Measurements from ENCODE around the gene ABCF2. TPM values are rescaled to one million over a fixed set of nuclear protein-coding genes. Genes with fewer than 3 reads are reported as not detected.

Gene ABCF2
- total RNA-seq, 1 donor from 2014 or later: 7.8 TPM

DNA sequence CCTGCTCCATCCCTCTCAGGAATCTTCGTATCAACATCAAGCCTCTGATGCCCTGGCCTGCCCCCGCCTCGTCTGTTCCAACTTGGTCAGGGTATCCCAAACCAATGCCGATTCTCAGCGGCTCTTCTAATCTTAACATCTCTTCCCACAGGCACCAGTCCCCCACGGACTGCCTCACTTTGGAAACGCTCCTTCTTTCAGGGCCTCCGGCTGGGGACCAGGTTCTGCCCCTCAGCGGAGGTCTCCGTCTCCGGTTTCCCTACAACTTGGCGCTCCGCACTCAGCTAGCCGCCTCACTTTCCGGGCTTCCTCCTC lies 488 bp downstream of the ABCF2 start:
- ATAC-seq (peak; percentile 4), DNase-seq (ENCODE audit: low spot score) (no peak)

DNA sequence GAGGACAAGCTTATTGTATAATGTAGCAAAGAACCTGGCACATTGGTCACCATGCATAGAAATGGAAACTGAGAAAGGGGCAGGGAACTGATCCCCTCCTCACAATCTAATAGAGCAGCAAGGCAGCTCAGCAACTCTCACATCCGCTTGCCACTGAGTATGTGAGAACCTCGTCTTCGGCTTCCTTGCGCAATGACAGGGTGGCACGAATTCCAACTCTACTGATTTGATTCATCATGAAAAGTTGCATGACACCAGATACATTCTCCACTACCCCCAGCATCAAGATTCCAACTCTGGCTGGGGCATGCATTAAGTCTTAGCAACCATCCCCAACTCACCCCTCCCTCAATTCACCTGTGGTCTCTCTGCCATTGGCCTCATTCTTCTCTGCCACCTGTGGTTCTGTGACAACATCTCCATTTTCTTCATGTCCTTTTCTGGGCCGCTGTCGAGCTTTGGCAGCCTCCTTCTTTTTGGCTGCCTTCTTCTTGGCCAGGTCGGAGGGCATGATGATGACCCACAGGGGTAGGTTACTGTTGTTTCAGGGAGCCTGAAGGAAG lies 976 bp downstream of the ABCF2 start:
- ATAC-seq: no peak
- no peak for DNase-seq (ENCODE audit: low spot score)

DNA sequence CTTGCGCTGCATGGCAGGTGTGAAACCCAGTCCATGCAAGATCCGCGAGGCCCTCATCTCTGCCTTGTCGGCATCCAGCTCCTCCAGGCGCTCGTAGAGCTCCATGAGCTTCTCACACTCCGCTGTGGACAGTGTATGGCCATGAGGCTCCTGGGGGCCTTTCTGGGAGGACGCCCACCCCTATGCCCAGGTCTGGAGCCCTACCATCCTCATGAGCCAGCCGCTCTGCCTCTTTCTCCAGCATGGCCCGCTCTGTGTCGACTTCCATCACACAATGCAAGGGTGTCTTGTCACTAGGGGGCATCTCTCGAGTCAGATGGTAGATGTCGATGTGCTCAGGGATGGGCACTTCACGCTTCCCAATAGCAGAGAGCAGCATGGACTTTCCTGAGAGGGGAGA lies 3.3 kb downstream of the ABCF2 start:
- ATAC-seq: no peak

DNA sequence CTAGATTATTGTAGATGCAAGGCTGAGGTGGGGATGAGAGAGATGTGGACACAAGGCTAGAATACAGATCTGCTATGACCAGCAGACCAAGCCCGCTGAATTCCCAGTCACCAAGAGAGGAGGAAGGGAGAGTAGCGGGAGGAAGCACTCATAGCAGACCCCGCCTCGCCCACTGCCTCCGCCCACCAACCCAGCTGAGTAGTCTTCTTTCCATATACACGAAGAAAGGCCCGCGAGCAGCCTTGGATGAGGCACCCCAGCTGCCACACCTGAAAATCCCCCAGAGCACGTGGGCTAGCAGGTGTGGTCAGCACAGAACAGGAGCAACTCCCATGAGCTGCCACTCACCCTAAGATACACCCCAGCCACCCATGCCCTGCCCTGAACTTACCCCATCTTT lies 8.8 kb downstream of the ABCF2 start:
- DNase-seq (ENCODE audit: low spot score) (no peak), ATAC-seq (no peak)

More for the DNA sequence above, 3.3 kb downstream of the ABCF2 start:
- DNase-seq (ENCODE audit: low spot score): no peak

DNA sequence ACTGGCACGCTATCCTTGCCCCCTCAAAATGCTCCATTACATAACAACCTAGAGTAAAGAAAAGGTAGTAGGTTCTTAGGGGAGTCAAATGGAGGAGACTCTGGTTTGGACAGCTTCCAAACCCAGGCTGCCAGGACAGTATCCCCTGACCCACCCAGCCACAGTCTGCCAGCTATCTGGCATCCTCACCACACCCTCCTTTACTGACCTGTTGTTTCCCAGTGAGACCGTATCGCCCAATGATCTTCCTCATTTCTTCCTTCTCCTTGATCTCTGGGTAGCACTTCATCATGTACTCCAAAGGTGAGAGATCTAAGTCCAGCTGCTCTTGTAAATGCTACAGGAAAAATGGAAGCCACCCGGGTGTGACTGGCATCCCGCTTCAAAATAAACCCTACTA lies 11.6 kb downstream of the ABCF2 start:
- DNase-seq (ENCODE audit: low spot score) (no peak), ATAC-seq (no peak)

DNA sequence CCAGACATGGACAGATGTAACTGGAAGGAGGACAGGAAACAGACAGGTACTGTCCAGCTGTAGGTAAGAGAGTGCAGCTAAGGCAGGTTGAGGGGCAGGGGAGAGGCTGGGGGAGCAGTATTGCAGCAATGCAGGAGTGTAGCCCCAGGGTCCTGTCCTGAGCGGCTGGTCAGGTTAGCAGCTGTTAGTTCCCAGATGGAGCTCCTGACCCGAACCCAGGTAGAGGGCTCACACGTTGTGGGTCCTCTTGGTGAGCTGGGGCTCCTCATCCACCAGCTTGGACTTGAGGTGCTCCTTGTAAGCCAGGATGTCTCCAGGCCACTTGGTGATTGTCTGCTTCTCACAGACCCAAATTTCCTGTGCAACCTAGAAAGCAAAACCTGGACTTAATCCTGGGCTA lies 13.2 kb downstream of the ABCF2 start:
- DNase-seq (ENCODE audit: low spot score) (no peak), ATAC-seq (no peak)

DNA sequence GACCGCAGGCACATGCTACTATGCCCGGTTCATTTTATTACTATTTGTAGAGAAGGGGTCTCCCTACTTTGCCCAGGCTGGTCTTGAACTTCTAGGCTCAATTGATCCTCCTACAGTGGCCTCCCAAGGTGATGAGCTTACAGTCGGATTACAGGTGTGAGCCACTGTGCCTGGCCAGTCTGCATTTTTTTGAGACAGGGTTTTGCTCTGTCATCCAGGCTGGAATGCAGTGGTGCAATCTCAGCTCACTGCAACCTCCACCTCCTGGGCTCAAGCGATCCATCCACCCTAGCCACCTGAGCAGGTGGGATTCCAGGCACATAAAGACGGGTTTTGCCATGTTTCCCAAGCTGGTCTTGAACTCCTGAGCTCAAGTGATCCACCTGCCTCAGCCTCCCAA lies 14.4 kb downstream of the ABCF2 start:
- DNase-seq (ENCODE audit: low spot score) (no peak), ATAC-seq (no peak)

DNA sequence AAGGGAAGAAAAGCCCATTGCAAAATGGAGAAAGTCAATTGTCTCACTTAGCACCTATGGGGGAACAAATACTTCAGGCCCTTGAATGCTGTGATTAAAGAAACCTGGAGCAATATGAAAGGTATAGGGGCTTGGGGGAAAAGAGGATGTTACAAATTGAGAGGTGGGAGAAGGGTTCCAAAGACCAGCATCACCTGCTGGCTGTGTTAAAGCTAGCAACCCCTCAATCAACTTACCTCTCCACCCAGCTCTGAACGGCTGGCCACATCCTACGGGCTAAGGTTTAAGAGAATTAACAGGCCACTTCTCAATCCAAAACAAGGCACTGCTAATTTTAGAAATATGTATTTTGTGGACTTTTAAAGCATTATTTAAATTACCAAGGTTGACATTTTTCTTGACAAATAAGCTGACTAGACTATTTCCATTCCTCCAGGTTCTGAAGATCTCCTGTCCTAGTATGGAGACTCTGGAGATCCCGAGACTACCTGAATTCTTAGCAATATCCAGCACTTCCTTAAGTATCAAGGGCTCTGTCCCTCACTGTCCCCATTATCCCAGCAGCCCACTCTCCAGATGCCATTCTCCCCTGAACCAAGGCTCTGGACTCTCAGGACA lies 15.7 kb downstream of the ABCF2 start:
- ATAC-seq (no peak), DNase-seq (ENCODE audit: low spot score) (no peak)

DNA sequence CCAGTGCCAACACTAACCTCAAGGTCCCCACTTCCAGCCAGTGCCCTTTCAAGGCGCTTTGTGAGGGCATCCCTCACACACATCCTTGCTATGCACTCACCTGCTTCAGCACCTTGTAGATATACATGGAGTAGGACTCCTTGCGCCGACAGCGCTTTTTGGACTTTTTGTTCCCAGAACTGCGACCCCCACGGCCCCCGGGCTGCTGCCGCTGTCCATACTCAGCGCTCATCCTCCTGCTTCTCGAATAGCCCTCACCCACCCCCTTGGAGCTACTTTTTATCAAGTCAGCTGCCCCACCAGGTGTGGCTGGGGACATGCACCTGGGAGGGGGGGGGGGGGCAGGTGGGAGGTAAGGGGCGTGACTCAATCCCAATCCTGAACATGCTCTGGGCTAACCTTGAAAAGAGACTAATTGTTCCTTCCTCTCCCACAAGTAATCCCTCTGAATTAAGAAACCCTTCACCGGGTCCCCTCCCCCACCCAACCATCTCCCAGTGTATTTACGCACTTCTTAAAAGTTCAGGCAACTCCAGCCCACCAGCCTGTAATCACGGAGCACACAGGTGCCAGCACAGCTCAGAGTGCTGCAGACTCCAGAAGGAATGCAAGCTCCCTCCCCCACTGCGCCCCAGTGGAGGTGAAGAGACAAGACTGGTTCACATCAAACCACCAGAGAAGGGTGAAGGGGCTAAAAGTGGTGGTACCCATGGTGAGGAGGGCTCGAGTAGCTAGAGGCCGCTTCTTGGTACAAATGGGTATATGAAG lies 16.7 kb downstream of the ABCF2 start, which contains the start of gene H2BK1:
H2BK1 (minus strand) TSS at position 402 of the 768 bp plus-strand sequence; CDS start at position 232, 170 bp downstream.
- no peak for ATAC-seq
- DNase-seq (ENCODE audit: low spot score): no peak

DNA sequence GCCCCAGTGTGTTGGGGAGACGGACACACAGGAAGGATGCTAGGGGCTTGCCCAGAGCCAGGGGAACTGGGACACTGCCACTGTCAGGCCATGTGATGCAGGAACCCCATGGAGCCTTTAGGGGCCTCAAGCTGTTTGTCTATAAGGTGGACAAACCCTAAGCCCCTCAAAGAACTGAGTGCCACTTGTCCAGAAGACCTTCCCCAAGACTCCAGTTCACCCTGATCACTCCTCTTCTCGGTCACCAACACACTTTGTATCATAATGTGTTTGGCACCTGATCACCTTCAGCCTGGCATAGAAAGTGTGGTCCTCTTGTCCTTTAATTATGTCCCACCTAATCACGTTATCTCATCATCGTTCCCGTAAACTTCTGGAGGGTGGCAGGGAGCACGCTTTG lies 17.4 kb downstream of the ABCF2 start:
- ATAC-seq: no peak
- DNase-seq (ENCODE audit: low spot score): no peak

DNA sequence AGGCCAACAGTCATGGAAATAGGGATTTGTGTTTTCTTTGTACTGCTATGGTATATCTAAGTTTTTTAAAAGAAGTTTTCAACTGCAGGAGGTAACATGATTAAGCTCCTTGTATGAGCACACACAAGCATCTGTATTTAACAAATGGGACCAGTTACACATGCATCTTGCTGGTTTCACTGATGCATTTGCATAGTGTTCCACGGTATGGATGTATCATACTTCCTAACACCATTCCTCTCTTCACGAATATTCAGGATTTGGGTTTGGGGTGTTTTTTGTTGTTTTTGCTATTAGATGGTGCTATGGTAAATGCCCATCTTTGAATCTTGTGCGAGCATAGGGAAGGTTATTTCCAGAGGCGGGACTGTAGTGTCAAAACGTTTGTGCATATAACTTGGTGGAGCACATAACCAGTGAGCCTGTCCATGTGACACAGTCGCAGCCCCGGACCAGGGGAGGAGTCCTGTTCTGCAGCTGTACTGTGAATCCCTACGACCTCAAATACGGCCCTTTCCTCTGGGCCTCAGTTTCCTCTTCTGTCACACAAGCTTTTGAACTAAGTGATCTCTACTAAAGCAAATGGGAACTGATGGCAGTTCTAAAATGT lies 18.6 kb downstream of the ABCF2 start:
- DNase-seq (ENCODE audit: low spot score) (no peak), ATAC-seq (no peak)

DNA sequence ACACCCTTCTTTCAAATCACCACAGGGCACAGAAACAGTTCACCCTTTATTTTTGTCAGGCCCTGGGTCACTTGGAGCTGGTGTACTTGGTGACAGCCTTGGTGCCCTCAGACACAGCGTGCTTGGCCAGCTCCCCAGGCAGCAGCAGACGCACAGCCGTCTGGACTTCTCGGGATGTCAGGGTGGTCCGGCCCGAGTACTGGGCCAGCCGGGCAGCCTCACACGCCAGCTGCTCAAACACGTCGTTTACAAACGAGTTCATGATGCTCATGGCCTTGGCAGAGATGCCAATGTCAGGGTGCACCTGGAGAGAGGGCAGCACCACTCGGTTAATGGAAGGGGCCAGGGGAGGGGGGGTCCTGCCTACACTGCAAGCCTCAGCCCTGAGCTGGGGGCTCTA lies 19.2 kb downstream of the ABCF2 start:
- ATAC-seq (no peak), DNase-seq (ENCODE audit: low spot score) (no peak)

DNA sequence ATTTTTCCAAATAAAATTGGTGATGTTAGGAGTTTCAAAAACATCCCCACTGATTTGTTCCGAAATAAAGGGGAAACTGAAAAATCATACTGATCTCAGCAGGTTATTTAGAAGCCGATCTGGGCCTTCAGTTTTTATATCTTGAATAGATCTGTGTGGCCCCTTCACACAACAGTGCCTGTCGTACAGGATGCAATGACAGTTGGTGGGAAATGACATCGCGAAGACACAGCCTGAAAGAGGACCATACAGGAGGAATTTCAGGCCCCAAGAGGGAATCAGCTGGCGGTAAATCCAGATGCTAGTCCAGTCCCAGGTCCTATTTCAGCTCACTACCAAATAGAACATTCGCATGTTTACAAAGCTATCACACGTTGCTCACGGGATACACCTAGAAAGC lies 19.7 kb downstream of the ABCF2 start:
- DNase-seq (ENCODE audit: low spot score) (no peak), ATAC-seq (no peak)

DNA sequence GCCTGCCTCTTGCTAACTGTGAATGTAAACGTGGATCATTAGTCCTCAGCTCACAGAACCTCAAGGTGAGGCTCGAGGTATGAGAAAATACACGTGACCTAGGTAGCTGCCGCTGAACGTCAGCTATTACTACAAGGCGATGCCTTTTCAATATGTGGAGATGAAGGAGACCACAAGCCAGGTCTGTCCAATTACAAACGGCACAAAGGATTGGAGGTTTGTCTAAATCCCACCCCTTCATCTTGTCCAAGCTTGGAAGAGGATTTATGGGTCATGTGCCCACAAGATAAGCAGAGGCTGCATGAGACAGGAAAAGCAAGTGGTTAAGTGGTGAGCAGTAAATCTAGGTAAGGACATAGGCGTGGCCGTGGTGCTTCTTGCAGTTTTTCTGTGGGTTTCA lies 20.1 kb downstream of the ABCF2 start:
- ATAC-seq (no peak), DNase-seq (ENCODE audit: low spot score) (no peak)

DNA sequence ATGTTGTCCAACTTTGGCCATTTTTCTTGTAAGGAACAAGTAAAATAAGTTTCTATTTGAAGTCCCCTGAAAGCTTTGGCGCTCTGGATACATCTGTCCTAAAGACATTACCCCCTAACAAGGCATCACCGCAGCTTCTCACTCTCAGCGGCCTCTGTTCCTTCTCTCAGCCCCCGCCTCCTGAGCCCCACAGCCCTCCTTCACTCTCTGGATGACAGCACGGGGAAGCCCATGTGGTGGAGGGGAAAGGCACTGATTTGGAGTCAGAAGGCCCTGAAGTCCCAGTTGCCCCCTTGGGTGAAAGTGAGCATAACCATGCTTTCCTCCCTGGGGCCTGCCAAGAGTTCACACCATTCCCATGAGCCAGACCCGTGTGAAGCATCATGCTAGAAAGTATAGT lies 21.3 kb downstream of the ABCF2 start:
- ATAC-seq: no peak

DNA sequence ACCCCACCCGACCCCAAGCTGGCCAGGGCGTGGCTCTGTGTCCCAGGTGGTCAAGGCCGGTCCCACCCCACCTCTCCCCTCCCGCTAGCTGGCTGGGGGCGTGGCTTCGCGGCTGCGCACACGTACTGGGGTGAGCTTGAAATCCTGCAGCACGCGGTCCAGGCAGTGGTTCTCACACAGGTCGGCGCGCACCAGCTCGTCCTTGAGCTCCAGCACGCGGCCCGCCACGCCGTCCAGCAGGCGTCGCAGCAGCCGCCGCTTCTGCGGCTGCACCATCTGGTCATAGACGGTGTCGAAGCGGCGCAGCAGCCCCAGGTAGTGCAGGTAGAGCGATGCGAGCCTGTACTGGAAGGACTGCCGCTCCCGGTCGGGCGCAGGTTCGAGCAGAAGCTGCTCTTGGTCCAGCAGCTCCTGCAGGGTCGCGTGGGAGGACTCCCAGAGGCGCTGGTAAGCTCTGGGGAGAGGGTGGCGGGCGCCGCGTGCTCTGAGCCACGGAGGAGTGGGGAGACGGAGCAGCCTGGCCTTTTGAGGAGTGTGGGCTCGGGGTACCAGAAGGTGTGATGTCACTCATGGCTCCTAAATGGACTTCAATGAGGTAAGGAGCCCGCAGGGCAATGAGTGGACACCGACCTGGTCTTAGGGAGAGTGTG lies 22.5 kb downstream of the ABCF2 start:
- ATAC-seq: no peak

More for the DNA sequence above, 21.3 kb downstream of the ABCF2 start:
- DNase-seq (ENCODE audit: low spot score): no peak

DNA sequence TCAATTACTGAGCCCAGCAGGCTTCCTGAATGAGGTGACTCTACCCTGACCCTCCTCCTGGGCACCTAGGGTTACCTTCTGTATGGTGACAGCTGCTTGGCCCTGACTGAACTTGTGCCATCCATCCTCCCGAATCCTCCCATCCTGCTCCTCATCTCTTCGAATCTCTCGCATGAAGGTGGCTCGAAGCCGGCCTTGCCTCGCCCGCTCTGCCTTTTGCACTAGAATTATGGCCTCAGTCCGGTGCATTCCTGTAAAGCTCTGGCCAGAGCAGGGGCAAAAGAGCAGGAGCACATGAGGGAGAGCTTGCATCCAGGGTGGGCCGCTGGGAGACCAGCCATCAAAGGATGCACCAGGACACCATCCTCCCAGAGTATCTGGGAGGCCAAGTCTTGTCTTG lies 24.2 kb downstream of the ABCF2 start:
- ATAC-seq (no peak), DNase-seq (ENCODE audit: low spot score) (no peak)

More for the DNA sequence above, 22.5 kb downstream of the ABCF2 start:
- DNase-seq (ENCODE audit: low spot score): no peak

DNA sequence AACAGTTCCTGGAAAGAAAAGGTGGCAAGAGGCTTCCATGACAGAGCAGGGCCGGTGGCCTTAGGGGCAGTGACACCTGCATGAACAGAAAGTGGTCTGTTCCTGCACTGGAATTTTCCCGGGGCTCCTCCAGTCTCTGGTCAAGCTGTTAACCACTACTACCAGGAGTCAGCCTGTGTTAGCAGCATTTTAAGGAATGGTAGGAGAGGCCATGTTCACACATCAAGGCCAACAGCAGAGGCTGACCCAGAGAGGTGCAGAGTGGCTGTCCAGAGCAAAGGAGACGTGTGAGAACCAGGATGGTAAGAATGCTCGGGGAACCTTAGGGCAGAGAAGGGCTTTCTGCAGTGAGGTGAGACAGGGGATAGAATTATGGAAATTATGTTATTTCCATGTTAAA lies 25.3 kb downstream of the ABCF2 start:
- no peak for ATAC-seq
- DNase-seq (ENCODE audit: low spot score): no peak

DNA sequence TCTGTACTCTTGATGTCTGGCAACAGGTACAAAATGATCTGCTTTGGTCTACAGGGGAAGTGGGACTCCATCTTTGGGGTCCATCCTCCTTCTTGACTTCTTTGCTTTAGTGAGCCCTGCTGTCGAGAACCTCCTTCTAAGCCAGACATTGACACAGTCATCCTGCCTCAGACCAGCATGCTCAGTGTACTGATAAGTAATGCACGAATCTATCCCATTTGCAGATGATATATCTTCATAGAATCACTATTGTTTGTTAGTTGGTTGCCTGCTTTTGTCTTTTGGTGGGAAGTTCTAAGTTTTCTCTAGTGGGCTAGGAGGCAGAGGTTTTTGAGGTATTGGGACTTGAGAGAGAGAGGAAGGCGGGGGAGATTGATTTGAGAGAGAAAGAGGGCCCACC lies 25.7 kb downstream of the ABCF2 start:
- no peak for DNase-seq (ENCODE audit: low spot score)
- ATAC-seq: no peak

DNA sequence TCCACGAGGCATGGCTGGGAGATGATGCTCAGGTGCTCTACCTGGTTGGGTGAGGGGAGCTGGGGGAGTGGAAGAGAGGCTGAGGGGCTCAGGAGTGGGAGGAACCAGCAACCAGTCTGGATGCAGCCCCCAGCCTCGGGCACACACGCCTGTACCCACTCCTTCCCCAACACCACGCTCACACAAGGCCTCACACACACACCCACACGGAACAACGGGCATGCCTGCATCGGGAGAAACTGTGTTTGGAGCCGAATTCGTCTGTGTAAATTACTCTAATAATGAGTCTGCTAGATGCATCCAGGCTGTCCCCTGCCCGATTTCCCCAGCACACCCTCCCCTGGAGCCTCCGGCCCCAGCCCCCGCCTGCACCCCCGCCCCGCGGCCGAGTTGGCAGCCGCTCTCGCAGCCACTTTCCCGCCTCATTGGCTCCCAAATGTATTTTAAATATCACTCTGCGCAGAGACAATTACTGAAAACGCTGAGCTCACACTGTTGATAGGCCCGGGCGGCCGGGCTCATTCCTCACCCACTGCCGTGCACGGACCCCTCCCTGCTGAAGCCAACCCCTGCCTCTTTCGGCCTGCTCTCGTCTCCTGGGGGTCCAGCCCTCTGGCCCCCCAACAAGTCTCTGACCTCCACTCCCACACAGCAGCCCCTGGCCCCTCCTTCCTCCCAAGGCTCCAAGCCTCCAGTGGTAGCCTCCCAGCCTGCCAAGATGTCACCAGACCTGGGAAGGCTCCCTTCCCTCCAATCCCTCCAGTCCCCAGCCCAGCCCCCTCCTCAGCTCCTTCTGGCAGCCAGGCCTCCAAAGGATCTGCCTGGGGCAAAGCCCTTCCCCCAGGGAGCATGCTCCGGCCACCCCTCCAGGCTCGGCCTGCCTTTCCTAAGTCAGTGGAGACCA lies 27.8 kb downstream of the ABCF2 start:
- DNase-seq (ENCODE audit: low spot score): no peak
- ATAC-seq: no peak

DNA sequence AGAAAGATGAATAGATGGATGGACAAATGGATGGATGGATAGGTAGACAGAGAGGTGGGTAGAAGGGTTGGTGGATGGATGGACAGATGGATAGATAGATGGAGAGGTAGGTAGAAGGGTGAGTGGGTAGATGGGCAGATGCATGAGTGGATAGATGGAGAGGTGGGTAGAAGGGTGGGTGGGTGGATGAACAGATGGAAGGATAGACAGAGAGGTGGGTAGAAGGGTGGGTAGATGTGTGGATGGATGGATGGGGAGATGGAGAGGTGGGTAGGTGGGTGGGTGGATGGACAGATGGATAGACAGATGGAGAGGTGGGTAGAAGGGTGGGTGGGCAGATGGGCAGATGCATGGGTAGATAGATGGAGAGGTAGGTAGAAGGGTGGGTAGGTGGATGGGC lies 29.1 kb downstream of the ABCF2 start:
- DNase-seq (ENCODE audit: low spot score) (no peak), ATAC-seq (no peak)
